ENCODE measurements around the gene MRGPRD.
"Not testable (repeated sequence)": the region's sequence is repeated elsewhere in the genome, so short reads cannot be mapped to it uniquely, and the experiment has no call there.

Gene MRGPRD

DNA sequence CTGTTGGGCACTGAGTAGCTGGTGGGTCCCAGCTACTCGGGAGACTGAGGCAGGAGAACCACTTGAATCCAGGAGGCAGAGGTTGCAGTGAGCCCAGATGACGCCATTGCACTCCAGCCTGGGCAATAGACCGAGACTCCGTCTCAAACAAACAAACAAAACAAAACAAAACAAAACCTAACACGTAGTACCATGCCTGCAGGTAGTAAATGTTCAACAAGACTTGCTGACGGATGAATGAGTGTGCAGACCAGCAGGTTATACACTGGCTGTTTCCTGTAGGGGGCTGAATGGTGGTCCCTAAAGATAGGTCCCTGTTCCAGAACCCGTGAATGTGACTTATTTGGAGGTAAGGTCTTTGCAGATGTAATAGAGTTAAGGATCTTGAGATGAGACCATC is 12.8 kb upstream of the MRGPRD start:
- DNase-seq (ENCODE audit: low spot score) = no peak

DNA sequence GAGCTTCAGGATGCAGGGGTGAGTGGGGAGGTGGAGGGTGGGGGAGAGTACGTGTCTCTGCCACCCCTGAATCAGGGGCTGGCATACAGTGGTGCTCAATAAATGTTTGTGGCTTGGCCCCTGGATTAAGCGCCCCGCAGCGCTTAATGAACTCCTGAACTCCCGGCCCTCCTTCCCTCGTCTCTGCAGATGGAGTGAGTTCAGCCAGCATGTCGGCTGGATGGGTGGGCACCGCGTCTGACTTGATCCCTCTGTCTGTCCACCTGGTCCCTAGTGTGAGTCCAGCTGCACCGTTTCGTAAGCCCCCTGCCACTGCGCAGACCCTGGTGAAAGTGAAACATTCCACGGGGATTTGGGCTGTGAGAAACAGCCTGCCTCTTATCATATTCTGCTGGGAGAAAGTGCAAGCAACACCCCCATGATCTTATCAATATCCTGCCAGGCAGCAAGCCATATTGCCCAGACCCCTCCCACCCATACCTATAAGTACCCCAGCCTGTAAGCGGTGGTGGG is 12.0 kb upstream of the MRGPRD start:
- no peak for DNase-seq (ENCODE audit: low spot score)

DNA sequence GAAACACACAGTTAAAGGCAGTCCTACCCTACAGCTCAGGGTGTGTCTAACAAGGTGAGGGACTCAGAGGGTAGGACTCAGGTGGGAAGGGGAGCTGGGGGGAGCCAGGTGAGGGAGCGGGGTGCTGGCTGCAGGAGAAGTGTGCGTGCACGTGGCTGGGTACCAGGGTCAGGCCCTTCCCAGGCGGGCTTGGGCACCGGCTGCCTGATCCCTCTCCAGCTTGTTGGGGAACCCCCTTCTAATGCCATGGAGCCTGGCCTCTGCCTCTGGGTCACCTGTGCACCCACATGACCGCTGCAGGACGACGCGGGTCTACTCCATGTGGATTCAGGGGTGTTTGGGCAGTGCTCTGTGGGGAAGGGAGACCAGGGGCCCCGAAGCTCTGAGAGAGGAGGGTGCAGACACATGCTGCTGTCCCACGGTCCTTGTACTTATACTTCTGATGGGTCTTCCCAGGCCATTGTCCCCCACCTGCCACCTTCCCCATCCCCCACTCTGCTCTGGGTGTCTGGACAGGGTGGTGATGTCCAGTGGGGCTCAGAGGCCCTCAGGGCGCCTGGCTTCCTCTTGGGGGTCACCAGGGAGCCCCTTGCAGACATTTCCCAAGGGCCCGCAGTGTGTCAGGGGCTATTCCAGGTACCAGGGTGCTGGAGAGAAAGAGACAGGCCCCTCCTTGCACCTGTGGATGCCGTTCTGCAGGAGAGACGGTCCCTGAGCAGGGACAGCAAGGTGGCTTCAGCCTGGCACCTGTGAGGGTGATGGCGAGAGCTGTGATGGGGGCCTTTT is 10.4 kb upstream of the MRGPRD start:
- no peak for DNase-seq (ENCODE audit: low spot score)

DNA sequence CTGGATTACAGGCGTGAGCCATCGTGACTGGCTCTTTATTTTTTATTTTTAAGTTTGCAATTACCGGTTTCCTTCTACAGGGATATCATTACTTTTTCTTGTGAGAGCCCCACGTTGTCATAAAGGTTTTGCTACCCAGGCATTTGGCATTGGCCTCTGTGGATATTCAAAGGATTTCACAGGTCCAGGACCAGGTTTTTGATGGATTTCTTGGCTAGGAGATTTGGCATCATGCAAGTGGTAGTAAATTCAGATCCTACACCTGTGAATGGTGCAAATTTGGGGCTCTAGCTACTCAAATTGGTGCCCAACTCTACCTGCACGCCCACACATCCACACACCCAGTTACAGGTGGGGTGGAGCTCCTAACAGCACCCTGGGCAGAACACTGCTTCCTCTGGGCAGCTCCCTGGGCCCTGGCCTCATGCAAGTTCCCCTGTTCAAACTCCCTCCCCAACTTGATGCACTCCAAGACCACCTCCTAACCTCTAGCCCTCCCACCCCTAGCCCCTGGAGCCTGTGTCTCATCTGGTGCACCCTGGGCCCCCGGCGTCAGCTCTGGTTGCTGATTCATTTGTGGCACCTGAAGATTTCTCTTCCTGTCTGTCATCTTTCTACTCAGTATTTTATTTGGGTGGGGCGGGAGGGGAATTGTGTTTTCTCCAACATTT is 9.3 kb upstream of the MRGPRD start:
- DNase-seq (ENCODE audit: low spot score) = no peak

DNA sequence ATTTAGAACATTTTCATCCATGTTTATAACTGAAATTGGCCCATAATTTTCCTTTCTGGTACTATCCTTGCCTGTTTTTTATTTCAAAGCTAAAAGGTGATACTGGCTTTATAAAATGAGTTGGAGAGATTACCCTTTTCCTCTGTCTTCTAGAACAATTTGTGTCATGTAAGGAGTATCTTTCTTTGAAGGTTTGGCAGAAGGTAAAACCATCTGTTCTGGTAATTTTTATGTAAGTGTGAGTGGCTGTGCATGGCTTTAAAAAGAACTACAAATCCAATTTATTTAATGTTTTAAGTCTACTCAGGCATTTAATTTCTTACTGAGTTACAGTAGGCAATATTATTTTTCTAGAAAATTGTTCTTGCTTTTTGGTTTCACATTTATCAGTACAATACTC is 7.7 kb upstream of the MRGPRD start:
- DNase-seq (ENCODE audit: low spot score) = no peak

DNA sequence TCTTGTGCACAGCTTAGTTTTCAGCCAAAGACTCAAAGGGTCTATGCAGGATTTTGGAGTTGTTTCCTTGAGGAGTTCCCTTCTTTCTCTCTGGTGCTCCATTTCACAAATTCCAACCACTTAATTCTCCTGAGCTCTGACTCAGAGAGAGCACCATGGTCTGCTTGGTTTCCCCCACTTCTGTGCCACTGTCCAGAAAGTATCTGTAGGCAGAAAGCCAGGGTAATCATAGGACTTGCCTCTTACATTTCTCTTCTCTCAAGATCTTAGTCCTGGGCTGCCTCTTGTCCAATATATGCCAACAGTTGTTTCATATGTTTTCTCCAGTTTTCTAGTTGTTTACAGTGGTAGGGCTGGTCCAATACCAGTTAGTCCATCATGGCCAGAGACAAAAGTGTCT is 6.4 kb upstream of the MRGPRD start:
- no peak for DNase-seq (ENCODE audit: low spot score)

DNA sequence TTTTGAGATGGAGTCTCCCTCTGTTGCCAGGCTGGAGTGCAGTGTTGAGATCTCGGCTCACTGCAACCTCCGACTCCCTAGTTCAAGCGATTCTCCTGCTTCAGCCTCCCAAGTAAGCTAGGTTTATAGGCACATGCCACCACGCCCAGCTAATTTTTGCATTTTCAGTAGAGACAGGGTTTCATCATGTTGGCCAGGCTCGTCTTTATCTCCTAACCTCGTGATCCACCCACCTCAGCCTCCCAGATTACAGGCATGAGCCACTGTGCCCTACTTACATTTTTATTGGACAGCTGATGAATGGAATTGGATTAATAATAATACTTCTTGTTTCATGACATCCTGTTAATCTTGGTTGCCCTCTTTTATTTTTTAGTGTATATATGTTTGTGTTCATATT is 3.0 kb upstream of the MRGPRD start:
- DNase-seq (ENCODE audit: low spot score) = no peak

DNA sequence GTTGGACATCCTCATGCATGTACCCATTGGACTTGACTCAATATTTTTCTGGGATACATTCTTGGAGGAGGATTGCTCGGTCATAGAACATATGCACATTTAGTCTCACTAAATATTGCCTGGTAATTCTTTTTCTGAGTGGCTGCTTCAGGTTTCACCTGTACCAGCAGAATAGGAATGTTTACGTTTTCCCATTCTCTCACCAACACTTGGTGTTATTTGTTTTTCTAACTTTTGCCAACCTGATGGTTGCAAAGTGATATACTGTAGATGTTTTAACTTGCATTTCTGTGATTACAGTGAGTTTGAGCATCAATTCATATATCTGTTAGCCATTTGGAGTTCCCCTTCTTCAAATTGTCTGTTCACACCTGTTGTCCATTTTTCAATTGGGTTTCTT is 1.3 kb upstream of the MRGPRD start:
- DNase-seq (ENCODE audit: low spot score) = no peak

DNA sequence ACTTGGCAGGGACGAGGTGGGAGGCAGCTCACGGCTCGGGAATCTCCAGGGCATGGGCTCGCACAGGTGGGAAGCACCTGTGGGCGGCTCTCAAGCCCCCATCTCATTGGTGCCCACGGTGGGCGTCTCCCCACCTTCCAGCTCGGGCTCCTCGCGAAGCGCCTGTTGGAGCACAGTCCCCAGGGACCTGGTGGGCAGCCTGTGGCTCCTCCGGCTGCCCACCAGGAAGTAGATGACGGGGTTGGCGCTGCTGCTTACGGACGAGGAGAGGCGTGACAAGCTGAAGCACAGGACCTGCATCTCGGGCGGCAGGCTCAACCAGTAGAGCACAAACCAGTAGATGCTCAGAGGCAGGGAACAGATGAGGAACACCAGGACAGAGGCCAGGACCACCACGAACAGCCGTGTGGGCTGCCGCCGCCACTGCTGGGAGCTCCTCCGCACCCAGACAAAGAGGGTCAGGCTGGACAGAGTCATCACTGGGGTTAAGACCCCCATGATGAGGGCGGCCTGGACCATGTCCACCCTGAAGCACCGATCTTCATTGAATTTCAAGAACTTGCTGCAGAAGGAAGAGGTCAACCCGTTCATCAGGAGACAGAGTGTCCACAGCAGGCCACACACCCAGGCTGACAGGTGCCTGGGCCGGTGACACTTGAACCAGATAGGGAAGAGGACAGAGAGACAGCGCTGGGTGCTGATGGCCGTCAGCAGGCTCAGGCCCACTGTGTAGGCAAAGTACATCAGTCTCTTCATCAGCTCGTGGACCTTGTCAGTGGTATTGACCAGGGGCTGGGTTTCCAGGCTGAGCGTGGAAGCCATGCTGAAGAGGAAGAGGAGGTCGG is 633 bp downstream of the MRGPRD start:
- no peak for DNase-seq (ENCODE audit: low spot score)

DNA sequence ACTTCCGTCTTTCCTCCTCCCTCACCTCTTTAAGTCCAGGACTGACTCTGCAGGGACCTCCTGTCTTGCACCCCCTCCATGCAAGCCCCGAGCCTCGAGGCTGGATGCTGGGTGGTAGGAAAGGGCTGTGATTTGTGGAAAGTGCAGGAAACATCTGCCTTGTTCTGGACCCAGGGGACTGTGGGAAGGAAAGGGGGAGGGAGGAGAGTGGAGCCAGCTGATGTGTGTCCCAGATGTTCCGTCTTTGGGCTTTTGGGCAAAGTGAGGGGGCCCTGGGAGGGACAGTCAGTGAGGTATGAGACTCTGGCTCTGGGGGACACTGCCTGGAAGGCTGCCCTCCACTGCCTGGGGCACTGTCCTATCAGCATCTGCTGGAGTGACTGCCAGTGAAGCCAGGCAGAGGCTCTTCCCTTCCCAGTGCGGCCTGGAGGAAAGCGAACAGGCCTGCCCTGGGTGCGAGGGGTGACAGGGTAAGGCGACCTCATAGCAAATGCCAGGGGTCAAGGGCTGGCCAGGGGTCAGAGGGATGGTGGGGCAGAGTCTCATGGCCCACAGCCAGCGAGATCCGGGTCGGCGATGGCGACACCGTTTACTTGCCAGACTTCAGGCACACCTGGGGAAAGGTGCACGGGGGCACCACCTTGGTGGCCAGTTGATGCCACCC is 1.7 kb downstream of the MRGPRD start:
- DNase-seq (ENCODE audit: low spot score) = no peak

DNA sequence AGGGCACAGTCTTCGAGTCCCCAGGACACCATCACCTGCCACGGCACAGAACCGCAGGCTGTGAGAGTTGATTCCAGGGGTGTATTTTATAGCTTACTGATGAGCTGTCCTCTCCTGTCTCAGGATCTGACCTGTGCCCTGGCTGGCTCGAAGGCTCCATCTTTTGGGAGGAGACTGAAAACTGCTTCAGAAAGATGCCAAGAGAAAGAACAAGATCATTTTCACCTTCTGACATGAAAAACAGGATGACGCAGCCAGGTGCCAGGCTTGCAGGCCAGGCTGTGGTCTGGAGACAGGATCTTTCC is 2.2 kb downstream of the MRGPRD start:
- no peak for DNase-seq (ENCODE audit: low spot score)

DNA sequence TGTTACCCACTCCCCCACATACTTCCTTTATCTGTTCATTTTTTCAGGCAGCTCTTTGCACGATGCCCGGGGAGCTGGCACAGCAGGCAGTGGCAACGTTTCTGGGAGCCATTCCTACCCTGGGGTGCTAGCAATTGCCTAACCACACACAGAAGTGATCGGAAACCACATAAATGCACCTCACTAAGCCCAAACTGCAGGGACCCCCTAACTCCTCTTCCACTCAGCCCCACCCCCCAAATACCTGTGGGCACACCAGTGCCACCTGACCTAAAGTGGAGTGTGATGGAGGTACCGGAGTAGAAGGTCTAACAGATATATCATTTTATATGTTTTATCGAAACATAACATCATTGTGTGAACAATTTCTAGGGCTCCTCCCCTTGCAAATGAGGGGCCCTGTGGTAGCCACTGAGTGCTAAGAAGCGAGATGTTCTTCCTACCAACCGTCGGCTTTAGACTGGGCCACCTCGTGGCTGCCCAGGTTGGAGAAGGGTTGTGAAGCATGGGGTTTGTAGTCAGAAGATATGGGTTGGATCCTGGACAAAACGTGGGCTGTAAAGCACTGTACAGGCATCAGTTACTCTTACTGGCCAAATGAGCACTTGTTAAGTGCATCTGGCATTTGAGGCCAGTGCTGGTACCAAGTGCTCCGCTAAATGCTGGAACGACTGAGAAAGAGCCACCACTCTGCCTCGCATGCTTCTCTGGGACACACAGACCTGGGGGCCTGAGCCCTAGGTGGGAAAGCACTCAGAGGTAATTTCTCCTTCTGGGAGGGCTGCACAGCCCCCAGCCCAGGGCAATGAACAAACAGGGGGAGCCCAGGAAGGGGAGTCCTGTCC is 2.8 kb downstream of the MRGPRD start:
- no peak for DNase-seq (ENCODE audit: low spot score)

DNA sequence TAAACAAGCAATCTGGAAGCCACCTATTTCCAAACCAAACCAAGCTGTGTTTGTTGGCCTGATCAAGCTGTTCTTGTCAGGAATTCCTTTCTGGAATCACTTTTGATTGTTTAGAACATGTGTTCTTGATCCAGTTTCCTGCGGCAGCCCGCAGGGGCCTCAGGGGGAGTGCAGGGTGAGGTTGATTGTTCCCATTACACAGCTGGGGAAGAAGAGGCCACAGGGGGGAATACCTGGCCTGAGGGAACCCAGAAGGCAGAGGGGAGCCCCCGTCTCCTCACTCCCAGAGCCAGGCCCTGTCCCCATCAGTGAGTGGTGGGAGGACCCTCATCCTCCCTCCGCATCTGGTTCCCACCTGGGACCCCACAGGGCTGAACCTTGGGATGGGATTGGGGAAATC is 4.2 kb downstream of the MRGPRD start:
- no peak for DNase-seq (ENCODE audit: low spot score)

DNA sequence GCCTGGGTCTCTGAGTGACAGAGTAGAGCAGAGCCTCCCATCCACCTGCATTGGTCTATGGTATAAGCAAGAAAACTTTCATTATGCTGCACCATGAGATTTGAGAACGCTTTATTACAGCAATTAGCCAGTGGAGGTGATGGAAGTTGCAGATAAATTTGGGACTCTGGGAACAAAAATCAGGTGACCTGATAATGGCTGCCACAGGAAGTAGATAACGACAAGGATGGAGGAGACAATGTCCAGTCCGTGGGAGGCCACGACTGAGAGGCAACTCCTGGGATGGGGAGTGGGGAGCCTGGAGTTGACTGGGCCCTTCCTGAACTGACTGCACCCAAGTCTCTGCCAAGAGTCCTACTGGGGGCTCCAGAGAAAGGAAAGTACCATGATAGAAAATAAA is 4.7 kb downstream of the MRGPRD start:
- no peak for DNase-seq (ENCODE audit: low spot score)

DNA sequence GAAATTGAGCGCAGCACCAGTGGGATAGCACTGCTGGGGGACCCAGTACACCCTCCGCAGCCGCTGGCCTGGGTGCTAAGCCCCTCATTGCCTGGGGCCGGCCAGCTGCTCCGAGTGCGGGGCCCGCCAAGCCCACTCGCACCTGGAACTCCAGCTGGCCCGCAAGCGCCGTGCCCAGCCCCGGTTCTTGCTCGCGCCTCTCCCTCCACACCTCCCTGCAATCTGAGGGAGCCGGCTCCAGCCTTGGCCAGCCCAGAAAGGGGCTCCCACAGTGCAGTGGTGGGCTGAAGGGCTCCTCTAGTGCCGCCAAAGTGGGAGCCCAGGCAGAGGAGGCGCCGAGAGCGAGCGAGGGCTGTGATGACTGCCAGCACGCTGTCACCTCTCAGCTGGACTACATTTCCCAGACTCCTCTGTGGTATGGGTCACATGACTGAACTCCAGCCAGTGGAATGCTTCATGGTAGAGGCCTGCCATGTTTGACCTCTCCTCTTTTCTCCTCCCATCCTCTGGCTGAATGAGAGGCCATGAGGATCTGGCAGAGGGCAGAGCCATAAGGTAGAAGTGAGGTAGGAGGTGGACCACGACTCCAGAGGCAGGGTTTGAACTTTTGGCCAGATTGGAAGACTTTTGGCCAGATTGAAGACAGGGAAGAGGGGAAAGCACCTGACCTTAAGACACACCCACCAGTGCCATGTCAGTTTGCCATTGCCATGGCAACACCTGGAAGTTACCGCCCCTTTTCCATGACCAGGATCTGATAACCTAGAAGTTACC is 6.2 kb downstream of the MRGPRD start:
- no peak for DNase-seq (ENCODE audit: low spot score)

DNA sequence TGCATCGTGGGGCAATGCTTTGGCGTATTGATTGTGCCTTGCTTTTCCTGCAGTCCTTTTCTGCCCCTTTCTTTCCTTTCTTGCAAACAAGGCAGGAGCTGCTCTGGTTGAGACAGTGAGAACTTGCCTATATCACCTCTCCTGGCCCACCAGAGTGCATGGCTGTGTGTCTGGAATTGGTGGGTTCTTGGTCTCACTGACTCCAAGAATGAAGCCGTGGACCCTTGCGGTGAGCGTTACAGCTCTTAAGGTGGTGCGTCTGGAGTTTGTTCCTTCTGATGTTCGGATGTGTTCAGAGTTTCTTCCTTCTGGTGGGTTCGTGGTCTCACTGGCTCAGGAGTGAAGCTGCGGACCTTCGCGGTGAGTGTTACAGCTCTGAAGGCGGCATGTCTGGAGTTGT is 7.1 kb downstream of the MRGPRD start:
- not testable (repeated sequence) for DNase-seq (ENCODE audit: low spot score)

DNA sequence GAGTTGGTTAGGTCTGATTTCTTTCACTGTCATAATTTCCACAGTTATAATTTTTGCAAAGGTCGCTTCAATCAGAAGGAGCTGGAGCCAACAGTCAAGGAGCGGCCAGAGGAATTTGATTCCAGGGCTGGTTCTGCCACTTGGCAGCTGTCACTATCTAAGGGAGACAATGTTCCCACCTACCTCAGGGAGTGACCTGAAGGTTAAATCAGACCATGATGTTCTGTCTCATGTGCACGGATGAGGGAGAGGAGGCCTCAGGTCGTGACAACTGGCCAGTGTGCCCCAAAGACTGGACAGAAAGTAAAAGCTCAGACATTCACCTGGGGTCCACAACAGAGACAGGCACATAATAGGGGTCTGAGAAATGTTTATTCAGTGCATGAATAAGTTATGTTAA is 7.6 kb downstream of the MRGPRD start:
- DNase-seq (ENCODE audit: low spot score) = no peak

DNA sequence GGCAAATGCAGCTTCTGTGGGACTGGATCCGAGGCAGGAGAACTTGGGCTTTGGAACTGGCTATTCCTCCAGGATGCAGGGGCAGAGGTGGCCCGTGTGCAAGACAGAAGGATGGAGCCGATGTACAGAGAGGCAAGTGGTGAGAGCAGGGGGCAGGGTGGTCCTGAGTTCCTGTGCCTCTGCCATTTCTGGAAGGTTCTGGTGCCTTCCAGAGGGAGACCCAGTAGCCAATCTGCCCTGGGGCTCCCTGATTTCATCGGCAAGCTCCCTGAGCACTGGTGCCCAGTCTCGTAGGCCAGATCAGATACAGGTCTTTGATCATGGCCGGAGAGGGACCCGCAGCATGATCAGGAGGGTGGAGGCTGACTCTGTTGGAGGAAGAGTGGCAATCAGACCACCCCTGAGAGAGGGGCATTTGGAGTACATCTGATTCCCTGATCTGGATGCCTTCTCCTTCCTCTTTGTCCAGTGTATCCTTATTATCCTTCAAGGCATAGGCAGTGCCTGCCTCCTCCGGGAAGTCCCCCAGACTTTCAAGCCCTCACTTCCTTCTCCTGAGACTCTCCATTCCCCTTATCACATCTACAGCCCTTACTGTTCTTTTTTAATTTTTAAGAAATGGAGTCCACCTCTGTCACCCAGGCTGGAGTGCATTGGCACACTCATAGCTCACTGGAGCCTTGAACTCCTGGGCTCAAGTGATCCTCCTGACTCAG is 9.7 kb downstream of the MRGPRD start:
- DNase-seq (ENCODE audit: low spot score) = no peak

DNA sequence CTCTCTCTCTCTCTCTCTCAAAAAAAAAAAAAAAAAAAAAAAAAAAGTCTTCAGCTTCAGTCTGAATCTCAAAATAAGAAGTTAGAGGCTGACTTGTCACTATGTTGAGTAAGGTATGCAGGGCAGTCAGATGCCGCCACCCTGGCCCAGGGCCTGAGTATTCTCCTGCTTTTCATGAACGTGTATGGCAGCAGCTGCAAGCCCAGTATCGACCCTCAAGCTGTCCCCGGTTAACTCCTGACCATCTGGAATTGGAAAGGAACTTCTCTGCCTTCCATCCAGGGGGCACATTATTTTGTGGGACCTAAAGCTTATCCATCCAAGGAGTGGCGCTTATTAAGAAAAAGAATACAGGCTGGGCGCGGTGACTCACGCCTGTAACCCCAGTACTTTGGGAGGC is 11.4 kb downstream of the MRGPRD start:
- DNase-seq (ENCODE audit: low spot score) = no peak

Data from LoVo (cell line).